HTERT RPE-1 (cell line): ENCODE data around the gene HIPK2.

ENCODE experiments used
- in situ Hi-C: fragments of 300-500 bp; cut with MboI; formaldehyde crosslinking; loops from 4 replicates; pipeline ENCODE4 v1.14.3; 2020; ENCODE audit warnings: low sequenced_read_pairs

The HIPK2 gene

DNA sequence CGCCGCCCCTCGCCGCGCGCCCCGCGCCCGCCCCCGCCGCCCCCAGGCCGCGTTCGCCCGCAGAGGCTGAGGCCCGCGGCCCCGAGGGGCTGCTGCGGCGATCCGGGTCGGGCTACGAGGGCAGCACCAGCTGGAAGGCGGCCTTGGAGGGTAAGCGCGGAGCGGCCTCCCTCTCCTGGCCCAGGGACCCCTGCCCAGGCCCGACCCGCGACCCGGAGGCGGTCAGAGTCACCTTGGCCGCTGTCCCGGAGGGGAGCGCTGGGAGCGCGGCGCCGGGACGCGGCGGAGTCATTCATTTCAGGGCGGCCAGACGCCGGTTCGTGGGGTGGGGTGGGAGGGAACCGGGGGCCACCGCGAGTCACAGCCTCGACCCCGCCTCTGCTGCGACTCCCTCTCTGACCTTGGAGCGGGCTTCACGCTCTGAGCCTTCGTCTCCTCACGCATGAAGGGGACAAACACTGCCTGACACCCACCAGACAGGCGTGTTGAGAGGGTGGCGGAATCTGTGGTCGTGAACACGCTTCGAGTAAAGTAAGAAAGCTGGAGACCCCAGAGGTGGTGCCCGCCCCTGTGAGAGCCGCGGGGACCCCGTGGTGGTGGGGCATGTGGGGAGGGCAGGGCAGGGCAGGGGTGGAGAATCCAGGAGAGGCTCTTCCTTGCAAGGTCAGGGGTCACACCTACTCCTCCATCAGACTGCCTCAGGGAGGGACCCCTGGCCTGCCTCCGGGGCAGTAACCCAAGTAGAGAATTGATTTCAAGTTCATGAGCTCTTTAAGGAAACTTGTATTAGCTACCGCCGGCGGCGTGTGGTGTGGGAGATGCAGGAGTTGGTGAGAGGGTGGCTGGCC, 253.6 kb downstream of the HIPK2 start:
- in situ Hi-C loops, result no loop called here

DNA sequence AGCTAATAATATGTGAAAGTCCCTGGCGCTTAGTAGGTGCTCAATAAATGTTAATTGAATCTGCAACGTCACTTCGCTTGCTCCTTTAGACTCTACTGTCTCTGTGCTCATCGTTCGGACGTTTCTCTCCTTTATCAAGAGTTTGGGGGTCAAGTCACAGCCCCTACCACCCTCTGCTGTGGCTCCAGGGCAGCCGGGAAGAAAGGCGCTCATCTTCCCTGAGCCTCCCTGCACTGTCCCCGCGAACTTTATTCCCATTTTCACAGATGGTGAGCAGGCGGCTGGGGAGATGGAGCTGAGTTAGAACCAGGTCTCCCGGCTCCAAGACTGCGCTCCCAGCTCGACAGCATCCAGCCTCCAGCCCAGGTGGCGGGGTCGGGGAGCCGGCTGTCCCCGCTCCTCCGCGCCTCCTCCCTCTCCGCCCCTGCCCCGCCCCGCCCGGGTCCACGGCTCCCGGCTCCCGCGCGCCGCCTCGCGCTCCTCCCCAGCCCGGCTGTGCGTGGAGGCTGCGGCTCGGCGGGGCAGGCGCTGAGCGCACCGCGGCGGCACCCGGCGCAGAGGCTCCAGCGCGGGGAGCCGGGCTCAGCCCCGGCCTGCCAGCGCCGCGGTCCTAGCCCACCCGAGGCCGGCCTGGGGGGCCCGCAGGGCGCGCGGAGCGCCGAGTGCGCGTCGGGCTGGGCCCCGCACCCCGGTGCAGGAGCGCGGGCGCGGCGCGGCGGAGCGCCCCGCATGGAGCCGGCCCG, 254.4 kb downstream of the HIPK2 start, which contains the start of gene CLEC2L:
Gene CLEC2L, plus strand, starts transcription at position 487 of the 743 bp plus-strand sequence. Its CDS starts 243 bp downstream, at position 730.
- in situ Hi-C loops, result no loop called here

DNA sequence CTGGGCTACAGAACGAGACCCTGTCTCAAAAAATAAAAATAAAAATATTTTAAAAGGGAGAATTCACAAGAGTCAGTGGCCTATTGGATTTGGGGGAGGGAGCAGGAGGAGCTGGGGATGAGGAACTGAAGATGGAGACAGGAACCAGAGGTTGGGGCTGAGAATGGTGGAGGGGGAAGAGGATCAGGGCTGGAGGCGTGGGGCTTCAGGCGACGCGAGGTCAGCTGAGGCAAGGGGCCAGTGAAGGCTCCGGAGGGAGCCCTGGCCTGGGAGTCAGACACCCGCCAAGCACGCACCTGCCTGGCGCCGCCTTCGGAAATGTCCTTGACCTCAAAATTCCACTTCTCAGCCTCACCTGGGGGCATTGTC, 255.0 kb downstream of the HIPK2 start:
- in situ Hi-C loops, result no loop called here

DNA sequence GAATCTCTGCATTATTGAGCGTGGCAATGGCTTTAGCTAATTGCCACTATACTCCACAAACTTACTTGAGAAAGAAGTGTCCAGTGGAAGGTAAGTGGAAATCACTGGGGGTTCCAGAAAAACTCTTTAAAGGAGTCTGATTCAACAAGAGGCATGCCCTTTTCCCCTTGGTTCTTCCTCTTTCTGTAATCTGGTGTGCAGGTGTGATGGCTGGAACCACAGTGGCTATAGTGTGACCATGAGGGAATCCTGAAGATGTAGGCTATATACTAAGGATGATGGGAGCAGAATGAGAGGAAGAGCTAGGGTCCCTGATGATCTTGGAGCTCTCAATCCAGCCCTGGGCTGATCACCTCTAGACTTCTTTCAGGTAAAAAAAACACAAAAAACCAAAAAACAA, 256.4 kb downstream of the HIPK2 start:
- in situ Hi-C loops, result no loop called here

DNA sequence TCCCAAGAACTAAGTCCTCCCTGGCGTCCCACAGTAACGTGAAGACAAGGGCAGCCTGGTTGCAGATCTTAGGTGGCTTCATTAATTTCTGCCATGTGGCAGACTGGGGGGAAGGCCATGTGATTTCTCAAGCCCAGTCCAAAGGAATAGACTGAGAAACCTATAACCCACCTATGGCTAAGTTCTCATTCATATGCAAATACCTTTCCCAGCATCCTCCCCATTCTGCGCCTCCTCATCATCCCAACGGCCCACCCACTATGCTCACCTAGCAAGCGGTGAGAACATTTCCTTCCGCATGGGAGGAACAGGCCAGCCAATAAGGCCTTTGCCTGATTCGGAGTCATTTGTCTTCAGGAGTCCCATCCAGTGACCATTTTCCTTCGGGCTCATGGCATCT, 262.5 kb downstream of the HIPK2 start:
- in situ Hi-C loops, result no loop called here
